Activated CD4-positive, alpha-beta memory T cell treated with anti-CD3 and anti-CD28 coated beads, Interleukin-2, amount 10 ng/mL, durations not matched to agents 7 days and 5 days (primary cell): Measurements from ENCODE around the gene MTHFD2L. TPM values are rescaled to one million over a fixed set of nuclear protein-coding genes. Genes with fewer than 3 reads are reported as not detected.

Experiments
- CTCF ChIA-PET: fragments of 350-600 bp; sonication (Branson Sonifier 250); formaldehyde crosslinking; loops from one replicate; lab custom pipeline; 2021; ENCODE audit warnings: antibody characterized with exemption, inconsistent platforms; lab: Charles Lee
- POLR2A ChIA-PET: fragments of 350-600 bp; sonication (Branson Sonifier 250); formaldehyde crosslinking; loops from one replicate; lab custom pipeline; 2021; ENCODE audit warnings: antibody characterized with exemption; lab: Charles Lee
- DNase-seq: peaks from one replicate; pipeline ENCODE4 v3.0.0-alpha.2; 2020
- H3K27ac Mint-ChIP-seq: one replicate; pipeline ENCODE4 v1.8.0; 2021; ENCODE audit warnings: mild to moderate bottlenecking, mixed read lengths
- H3K27me3 Mint-ChIP-seq: one replicate; pipeline ENCODE4 v1.8.0; 2021; ENCODE audit warnings: mixed read lengths
- H3K36me3 Mint-ChIP-seq: one replicate; pipeline ENCODE4 v1.8.0; 2021; ENCODE audit warnings: low read depth, mixed read lengths
- H3K4me1 Mint-ChIP-seq: one replicate; pipeline ENCODE4 v1.8.0; 2021; ENCODE audit warnings: mixed read lengths
- H3K4me3 Mint-ChIP-seq: one replicate; pipeline ENCODE4 v1.8.0; 2021; ENCODE audit warnings: mild to moderate bottlenecking, mixed read lengths
- H3K9me3 Mint-ChIP-seq: one replicate; pipeline ENCODE4 v1.8.0; 2021; ENCODE audit warnings: mixed read lengths
- total RNA-seq, 2 experiments: library from RNA; stranded (reverse); gene quantifications; one replicate each; pipeline ENCODE4 v1.2.3, GENCODE V29; 2021

The MTHFD2L gene
- total RNA-seq, 2 experiments from 2014 or later = 3.9 to 4.8 TPM

DNA sequence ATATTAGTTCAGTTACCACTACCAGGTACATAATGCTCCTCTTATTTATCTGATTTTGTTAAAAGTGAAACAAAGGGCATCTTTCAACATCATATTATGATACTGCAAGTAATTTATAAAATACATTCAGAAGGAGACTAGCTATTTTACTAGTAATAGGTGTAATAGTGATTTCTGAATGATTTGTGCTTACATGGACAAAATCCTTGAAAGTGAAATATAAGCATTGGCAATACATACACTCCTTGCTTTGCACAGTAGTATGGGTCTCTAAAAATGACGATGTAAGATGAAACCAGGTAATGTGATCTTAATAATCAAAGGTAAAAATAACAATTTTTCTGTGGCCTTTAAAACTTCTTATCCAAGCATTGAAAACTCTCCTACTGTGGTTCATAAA is 17.5 kb downstream of the MTHFD2L start:
- DNase-seq = no peak
- Mint-ChIP-seq H3K27ac (no peak overlapping the region), H3K9me3 (no peaks in the 10 kb centered on the region), H3K27me3 (no peaks in the 10 kb centered on the region), H3K36me3 (no peaks in the 10 kb centered on the region), H3K4me1 (no peaks in the 10 kb centered on the region), H3K4me3 (no peak overlapping the region)
- ChIA-PET POLR2A (no interaction called here), CTCF (no interaction called here)

- POLR2A ChIA-PET = interaction anchor here (0.7 kb wide), 1 partner anchor 53 kb away, joined by 4 read pairs; no protein-coding TSS in a partner anchor
These were observed 20.9 kb downstream of the MTHFD2L start for GRCh38 chr4:74178798-74179197.

GRCh38 chr4:74181219-74181618 is 23.3 kb downstream of the MTHFD2L start:
- no peaks in the 10 kb centered on the region for H3K36me3 Mint-ChIP-seq
- CTCF ChIA-PET = interaction anchor here (0.6 kb wide), 1 partner anchor 527 kb away, joined by 4 read pairs; no protein-coding TSS in a partner anchor
- H3K4me3 Mint-ChIP-seq = no peak overlapping the region
- no peaks in the 10 kb centered on the region for H3K27me3 Mint-ChIP-seq
- POLR2A ChIA-PET = no interaction called here
- no peak for DNase-seq
- H3K4me1 Mint-ChIP-seq = no peaks in the 10 kb centered on the region
- no peak overlapping the region for H3K27ac Mint-ChIP-seq
- H3K9me3 Mint-ChIP-seq = no peaks in the 10 kb centered on the region

More at GRCh38 chr4:74178798-74179197, 20.9 kb downstream of the MTHFD2L start:
- H3K9me3 Mint-ChIP-seq = no peaks in the 10 kb centered on the region
- H3K4me3 Mint-ChIP-seq = no peak overlapping the region
- no peak for DNase-seq
- no peak overlapping the region for H3K27ac Mint-ChIP-seq
- H3K36me3 Mint-ChIP-seq = no peaks in the 10 kb centered on the region
- CTCF ChIA-PET = no interaction called here
- H3K4me1 Mint-ChIP-seq = no peaks in the 10 kb centered on the region
- no peaks in the 10 kb centered on the region for H3K27me3 Mint-ChIP-seq

- Mint-ChIP-seq H3K36me3 (no peaks in the 10 kb centered on the region), H3K4me1 (no peaks in the 10 kb centered on the region), H3K27ac (no peak overlapping the region), H3K27me3 (no peaks in the 10 kb centered on the region), H3K9me3 (no peaks in the 10 kb centered on the region), H3K4me3 (no peak overlapping the region)
- ChIA-PET POLR2A (no interaction called here), CTCF (interaction anchor here (0.6 to 3.2 kb wide), 14 partner anchors 11 to 1460 kb away, joined by 3 to 16 read pairs (median 4); partner anchors contain the start of gene EPGN)
- DNase-seq = no peak
These were observed 31.0 kb downstream of the MTHFD2L start for GRCh38 chr4:74188912-74189311.

DNA sequence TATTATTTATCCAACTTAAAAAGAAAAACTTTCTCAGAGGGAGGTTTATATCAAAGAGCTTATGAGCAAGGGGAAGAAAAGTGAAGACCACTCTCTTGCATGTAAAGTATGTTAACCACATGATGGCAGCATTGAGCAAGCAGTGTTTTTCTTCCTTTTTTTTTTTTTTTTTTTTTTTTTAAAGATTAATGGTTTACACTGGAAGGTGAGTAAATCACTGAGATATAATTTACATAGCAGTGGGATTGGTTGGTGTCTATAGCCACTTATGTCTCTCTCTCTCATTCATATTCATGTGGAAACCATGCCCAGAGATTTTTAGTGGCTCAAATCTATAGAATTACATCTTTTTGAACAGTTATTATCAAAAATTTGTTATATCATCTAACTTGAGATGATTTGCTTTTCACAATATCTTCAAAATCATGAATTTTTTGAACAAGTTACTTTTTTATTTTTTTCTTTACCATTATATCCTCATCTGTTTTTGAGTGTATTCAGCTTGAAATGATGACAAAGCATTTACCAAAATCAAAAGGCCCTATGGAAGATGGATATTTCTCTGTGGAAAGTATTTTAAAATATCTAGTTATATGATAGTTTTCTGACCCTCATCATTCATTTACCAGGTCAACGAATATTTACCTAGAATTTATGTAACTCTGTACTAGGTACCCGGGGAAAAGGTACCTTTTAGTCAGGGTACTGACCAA is 31.6 kb downstream of the MTHFD2L start:
- no peaks in the 10 kb centered on the region for H3K36me3 Mint-ChIP-seq
- H3K27me3 Mint-ChIP-seq = no peaks in the 10 kb centered on the region
- no peak overlapping the region for H3K4me3 Mint-ChIP-seq
- ChIA-PET POLR2A (no interaction called here), CTCF (interaction anchor here (0.6 to 3.2 kb wide), 16 partner anchors 10 to 1460 kb away, joined by 3 to 16 read pairs (median 4); partner anchors contain the start of gene EPGN)
- no peaks in the 10 kb centered on the region for H3K4me1 Mint-ChIP-seq
- DNase-seq = no peak
- H3K27ac Mint-ChIP-seq = no peak overlapping the region
- no peaks in the 10 kb centered on the region for H3K9me3 Mint-ChIP-seq

DNA sequence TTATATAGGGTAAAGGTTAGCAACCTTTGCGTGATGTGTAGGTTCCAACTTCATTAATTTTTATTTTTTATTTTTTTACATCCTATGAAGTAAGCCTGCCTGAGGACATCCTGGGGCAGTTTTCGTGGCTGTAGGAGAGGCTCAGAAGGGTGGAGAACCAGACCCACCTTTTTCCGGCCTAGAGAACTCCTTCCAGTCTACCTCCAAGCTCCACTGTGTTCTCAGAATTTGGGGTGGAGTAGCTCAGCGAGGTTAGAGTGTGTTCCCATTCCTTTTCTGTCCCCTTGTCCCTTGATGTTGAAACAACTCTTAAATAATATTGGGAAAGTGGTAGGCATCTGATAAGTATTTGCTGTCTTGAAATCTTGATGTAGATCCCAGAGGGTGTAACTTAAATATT is 32.4 kb downstream of the MTHFD2L start:
- no peak overlapping the region for H3K4me3 Mint-ChIP-seq
- ChIA-PET CTCF (interaction anchor here (0.9 to 3.2 kb wide), 4 partner anchors 9 to 122 kb away, joined by 3 to 16 read pairs (median 6); partner anchors contain the start of gene EPGN), POLR2A (no interaction called here)
- no peak overlapping the region for H3K27ac Mint-ChIP-seq
- H3K4me1 Mint-ChIP-seq = no peaks in the 10 kb centered on the region
- H3K27me3 Mint-ChIP-seq = no peaks in the 10 kb centered on the region
- no peaks in the 10 kb centered on the region for H3K36me3 Mint-ChIP-seq
- DNase-seq = no peak
- H3K9me3 Mint-ChIP-seq = no peaks in the 10 kb centered on the region

GRCh38 chr4:74190919-74191397 is 33.0 kb downstream of the MTHFD2L start:
- no peaks in the 10 kb centered on the region for H3K27me3 Mint-ChIP-seq
- H3K9me3 Mint-ChIP-seq = no peaks in the 10 kb centered on the region
- no peak overlapping the region for H3K27ac Mint-ChIP-seq
- H3K4me1 Mint-ChIP-seq = no peaks in the 10 kb centered on the region
- no peak overlapping the region for H3K4me3 Mint-ChIP-seq
- no peaks in the 10 kb centered on the region for H3K36me3 Mint-ChIP-seq
- ChIA-PET POLR2A (no interaction called here), CTCF (interaction anchor here (1.2 to 3.2 kb wide), 2 partner anchors 39 to 121 kb away, joined by 4 to 16 read pairs; no protein-coding TSS in a partner anchor)
- no peak for DNase-seq

GRCh38 chr4:74197080-74197479 is 39.2 kb downstream of the MTHFD2L start:
- no peaks in the 10 kb centered on the region for H3K36me3 Mint-ChIP-seq
- no peaks in the 10 kb centered on the region for H3K27me3 Mint-ChIP-seq
- DNase-seq = no peak
- CTCF ChIA-PET = interaction anchor here (0.6 kb wide), 1 partner anchor 51 kb away, joined by 3 read pairs; no protein-coding TSS in a partner anchor
- H3K27ac Mint-ChIP-seq = no peak overlapping the region
- peaks cover 5% of the 10 kb centered on the region for H3K4me1 Mint-ChIP-seq
- no peak overlapping the region for H3K4me3 Mint-ChIP-seq
- POLR2A ChIA-PET = no interaction called here
- no peaks in the 10 kb centered on the region for H3K9me3 Mint-ChIP-seq

DNA sequence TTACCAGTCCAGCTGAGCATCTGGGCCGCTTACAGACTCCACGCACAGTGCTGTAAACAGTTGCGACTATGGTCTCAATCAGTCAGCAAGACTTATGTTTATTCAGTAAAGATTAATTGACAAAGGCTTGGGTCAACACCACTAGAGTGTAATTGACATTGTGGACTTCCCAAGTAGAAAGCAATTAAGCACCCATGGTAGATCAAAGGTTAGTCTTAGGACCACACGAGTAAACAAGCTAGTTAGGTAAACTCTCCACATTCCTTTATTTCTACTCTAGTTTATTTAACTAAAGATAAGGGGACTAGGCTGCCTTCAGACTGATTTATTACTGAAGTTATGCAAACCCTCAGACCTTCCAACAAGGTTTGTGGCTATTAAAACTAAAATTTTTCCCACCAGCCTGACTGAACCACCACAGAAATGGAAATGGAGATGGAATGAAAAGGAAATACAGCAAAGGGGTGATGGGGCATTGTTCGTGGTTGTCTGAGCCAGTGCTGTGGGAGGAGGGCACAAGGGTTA is 44.2 kb downstream of the MTHFD2L start:
- POLR2A ChIA-PET = no interaction called here
- H3K27ac Mint-ChIP-seq = no peak overlapping the region
- CTCF ChIA-PET = interaction anchor here (0.6 to 1.5 kb wide), 3 partner anchors 13 to 24 kb away, joined by 3 to 7 read pairs (median 3); no protein-coding TSS in a partner anchor
- no peak overlapping the region for H3K4me3 Mint-ChIP-seq
- DNase-seq = no peak
- H3K9me3 Mint-ChIP-seq = no peaks in the 10 kb centered on the region
- peaks cover 10% of the 10 kb centered on the region for H3K4me1 Mint-ChIP-seq
- H3K27me3 Mint-ChIP-seq = no peaks in the 10 kb centered on the region
- peaks cover 4% of the 10 kb centered on the region for H3K36me3 Mint-ChIP-seq

DNA sequence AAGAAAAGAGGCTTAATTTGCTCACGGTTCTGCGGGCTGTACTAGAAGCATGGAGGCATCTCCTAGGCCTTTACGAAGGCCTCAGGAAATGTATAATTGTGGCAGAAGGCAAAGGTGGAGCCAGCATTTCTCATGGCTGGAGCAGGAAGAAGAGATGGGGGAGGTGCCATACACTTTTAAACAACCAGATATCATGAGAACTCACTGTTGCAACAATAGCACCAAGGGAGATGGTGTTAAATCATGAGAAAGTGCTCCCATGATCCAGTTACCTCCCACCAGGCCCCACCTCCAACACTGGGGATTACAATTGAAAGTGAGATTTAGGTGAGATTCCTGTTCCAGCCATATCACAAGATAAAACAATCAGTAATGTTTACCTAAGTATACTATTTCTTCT is 45.5 kb downstream of the MTHFD2L start:
- POLR2A ChIA-PET = no interaction called here
- CTCF ChIA-PET = no interaction called here
- H3K4me3 Mint-ChIP-seq = no peak overlapping the region

GRCh38 chr4:74205046-74205445 is 47.1 kb downstream of the MTHFD2L start:
- Mint-ChIP-seq H3K4me3 (no peak overlapping the region), H3K27ac (no peak overlapping the region), H3K9me3 (no peaks in the 10 kb centered on the region), H3K36me3 (peaks cover 4% of the 10 kb centered on the region), H3K27me3 (no peaks in the 10 kb centered on the region), H3K4me1 (peaks cover 8% of the 10 kb centered on the region)
- no peak for DNase-seq
- CTCF ChIA-PET = no interaction called here
- POLR2A ChIA-PET = no interaction called here

More for the DNA sequence above, 45.5 kb downstream of the MTHFD2L start:
- no peak for DNase-seq
- Mint-ChIP-seq H3K27me3 (no peaks in the 10 kb centered on the region), H3K36me3 (peaks cover 4% of the 10 kb centered on the region), H3K4me1 (peaks cover 8% of the 10 kb centered on the region), H3K9me3 (no peaks in the 10 kb centered on the region), H3K27ac (no peak overlapping the region)

GRCh38 chr4:74205559-74205958 is 47.6 kb downstream of the MTHFD2L start:
- Mint-ChIP-seq H3K9me3 (no peaks in the 10 kb centered on the region), H3K4me3 (no peak overlapping the region), H3K4me1 (peaks cover 8% of the 10 kb centered on the region), H3K27me3 (no peaks in the 10 kb centered on the region), H3K27ac (no peak overlapping the region), H3K36me3 (peaks cover 4% of the 10 kb centered on the region)
- POLR2A ChIA-PET = no interaction called here
- DNase-seq = no peak
- CTCF ChIA-PET = no interaction called here

GRCh38 chr4:74206088-74206825 is 48.3 kb downstream of the MTHFD2L start:
- Mint-ChIP-seq H3K4me3 (no peak overlapping the region), H3K9me3 (no peaks in the 10 kb centered on the region), H3K36me3 (peaks cover 4% of the 10 kb centered on the region), H3K27ac (no peak overlapping the region), H3K27me3 (no peaks in the 10 kb centered on the region), H3K4me1 (peaks cover 8% of the 10 kb centered on the region)
- no peak for DNase-seq
- ChIA-PET CTCF (no interaction called here), POLR2A (no interaction called here)
